Activated CD4-positive, alpha-beta T cell treated with anti-CD3 and anti-CD28 coated beads for 48 hours (primary cell): ENCODE measurements around the gene SORBS1.

ENCODE experiments used
- DNase-seq: peaks from one replicate; pipeline ENCODE4 v3.0.0-alpha.2; 2020

SORBS1 gene

GRCh38 chr10:95511314-95511713 lies 49.9 kb downstream of the SORBS1 start:
- DNase-seq: no peak

- no peak for DNase-seq
Measured at GRCh38 chr10:95509251-95509650, 51.9 kb downstream of the SORBS1 start.

GRCh38 chr10:95508730-95509129 lies 52.4 kb downstream of the SORBS1 start:
- DNase-seq: no peak

- no peak for DNase-seq
Measured at GRCh38 chr10:95506056-95506737, 55.0 kb downstream of the SORBS1 start.

- DNase-seq: no peak
Measured at GRCh38 chr10:95505641-95506040, 55.5 kb downstream of the SORBS1 start.

- no peak for DNase-seq
Measured at GRCh38 chr10:95505084-95505610, 56.0 kb downstream of the SORBS1 start.

GRCh38 chr10:95504246-95504691 lies 56.9 kb downstream of the SORBS1 start:
- DNase-seq: no peak

GRCh38 chr10:95503526-95503925 lies 57.6 kb downstream of the SORBS1 start:
- DNase-seq: no peak

- no peak for DNase-seq
Measured at GRCh38 chr10:95503001-95503400, 58.2 kb downstream of the SORBS1 start.

- DNase-seq: no peak
Measured at GRCh38 chr10:95502377-95502776, 58.8 kb downstream of the SORBS1 start.

- DNase-seq: no peak
Measured at GRCh38 chr10:95501203-95502094, 59.7 kb downstream of the SORBS1 start.

- DNase-seq: peak; percentile 33
Measured at GRCh38 chr10:95500649-95501048, 60.5 kb downstream of the SORBS1 start.

- no peak for DNase-seq
Measured at GRCh38 chr10:95500097-95500496, 61.1 kb downstream of the SORBS1 start.

GRCh38 chr10:95499482-95499989 lies 61.6 kb downstream of the SORBS1 start:
- no peak for DNase-seq

- no peak for DNase-seq
Measured at GRCh38 chr10:95496951-95497350, 64.2 kb downstream of the SORBS1 start.

GRCh38 chr10:95496246-95496911 lies 64.8 kb downstream of the SORBS1 start:
- no peak for DNase-seq

- DNase-seq: no peak
Measured at GRCh38 chr10:95493862-95494261, 67.3 kb downstream of the SORBS1 start.

GRCh38 chr10:95487994-95488393 lies 73.2 kb downstream of the SORBS1 start:
- DNase-seq: no peak

GRCh38 chr10:95485056-95485844 lies 75.9 kb downstream of the SORBS1 start:
- peak; percentile 10 for DNase-seq

- DNase-seq: no peak
Measured at GRCh38 chr10:95482501-95483233, 78.5 kb downstream of the SORBS1 start.

GRCh38 chr10:95480901-95481491 lies 80.2 kb downstream of the SORBS1 start:
- DNase-seq: no peak
